GM19328 (cell line): ENCODE data around the gene SLC35F2.

Source experiments
- ATAC-seq: cut with Tn5 transposase; IDR thresholded peaks from one replicate; pipeline ENCODE4 v1.9.1; 2021; ENCODE audit warnings: mild to moderate bottlenecking, moderate library complexity; ENCODE audit not compliant: unreplicated experiment

SLC35F2 gene

GRCh38 chr11:107743191-107743590, 115.4 kb downstream of the SLC35F2 start:
- no peak for ATAC-seq

DNA sequence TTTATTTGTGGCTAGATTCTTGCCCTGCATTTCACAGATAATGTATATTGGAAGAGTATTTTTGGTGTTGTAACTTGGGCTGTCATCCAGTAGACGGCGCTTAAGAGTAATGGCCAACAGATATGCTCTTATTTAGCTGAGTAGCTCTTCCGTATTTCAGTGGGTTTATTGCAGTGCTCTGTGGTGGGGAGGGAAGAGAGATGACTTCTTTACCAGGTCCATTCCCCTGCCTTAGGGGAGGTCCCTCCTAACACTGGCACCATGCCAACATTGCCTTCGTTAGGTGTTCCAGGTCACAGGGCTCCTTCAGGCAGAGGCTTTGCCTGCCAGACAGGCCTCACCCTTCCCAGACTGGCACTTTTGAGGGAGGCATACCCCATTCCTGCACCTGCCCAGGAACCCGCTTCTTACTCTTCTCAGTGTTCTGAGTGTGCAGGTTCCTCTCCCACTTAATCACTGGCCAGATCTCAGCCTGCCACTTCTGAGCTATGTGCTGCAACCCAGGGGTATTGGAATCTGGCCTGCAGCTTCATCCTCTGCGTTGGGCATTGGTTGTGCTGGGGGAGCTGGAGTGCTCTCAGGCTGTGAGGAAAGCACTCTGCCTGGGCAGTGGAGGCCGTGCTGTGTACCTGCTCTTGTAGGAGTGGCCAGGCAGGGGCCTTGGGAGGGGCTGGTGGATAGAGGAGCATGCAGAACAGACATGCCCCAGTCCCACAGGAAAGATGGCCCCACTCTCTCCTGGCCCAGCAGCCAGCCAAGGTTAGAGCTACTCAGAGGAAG, 117.4 kb downstream of the SLC35F2 start:
- peak; percentile 93 for ATAC-seq
